Tibial nerve (tissue), 4 donors: ENCODE measurements around the gene GLT8D1. TPM values are rescaled to one million over a fixed set of nuclear protein-coding genes. Genes with fewer than 3 reads are reported as not detected.

Experiments
- DNase-seq, 2 donors: peaks; one replicate each; pipeline ENCODE4 v3.0.0-alpha.2; 2019; ENCODE audit warnings: low spot score in 2 of 2
- H3K27ac ChIP-seq, 4 donors: fragments of 200-600 bp; sonication (generic) in 3 of 4; one replicate each; pipeline ENCODE4 v1.5.1; 2017 to 2019; ENCODE audit warnings: mild to moderate bottlenecking in 1 of 4
- H3K27me3 ChIP-seq, 2 donors: fragments of 200-600 bp; sonication (generic) in 1 of 2; one replicate each; pipeline versions ENCODE4 v1.5.1 to v1.6.0; 2017 to 2019
- H3K36me3 ChIP-seq, 3 donors: fragments of 200-600 bp; sonication (generic); one replicate each; pipeline ENCODE4 v1.5.1; 2018 to 2019
- H3K4me1 ChIP-seq, 4 donors: fragments of 200-600 bp; sonication (generic) in 3 of 4; one replicate each; pipeline ENCODE4 v1.5.1; 2017 to 2019
- H3K4me3 ChIP-seq, 4 donors: fragments of 200-600 bp; sonication (generic) in 3 of 4; one replicate each; pipeline ENCODE4 v1.5.1; 2017 to 2019; ENCODE audit warnings: mild to moderate bottlenecking in 1 of 4, moderate library complexity in 1 of 4
- H3K9me3 ChIP-seq, 4 donors: fragments of 200-600 bp; sonication (generic) in 3 of 4; one replicate each; pipeline ENCODE4 v1.5.1; 2017 to 2019
- CTCF ChIP-seq, 5 experiments: fragments of 200-600 bp in 3 of 5; fragments of 450-650 bp in 2 of 5; sonication (generic) in 3 of 5; IDR thresholded peaks; one replicate each; pipeline ENCODE4 v1.5.1; 2016 to 2019; ENCODE audit warnings: antibody characterized with exemption in 5 of 5, mild to moderate bottlenecking in 3 of 5, moderate library complexity in 2 of 5
- EP300 ChIP-seq, 2 donors: sonication (generic); formaldehyde crosslinking; IDR thresholded peaks; one replicate each; pipeline ENCODE4 v1.6.1; 2017; ENCODE audit warnings: antibody characterized with exemption in 2 of 2, mild to moderate bottlenecking in 1 of 2
- POLR2A ChIP-seq, 2 donors: fragments of 450-650 bp; IDR thresholded peaks; one replicate each; pipeline ENCODE4 v1.6.1; 2017; ENCODE audit warnings: antibody characterized with exemption in 2 of 2, mild to moderate bottlenecking in 2 of 2, moderate library complexity in 2 of 2
- WGBS, 2 donors: methylation state at CpG; one replicate each; pipeline ENCODE4 v1.1.5; 2018; 5-methylcytosine and 5-hydroxymethylcytosine counted together
- total RNA-seq, 4 donors: library from RNA; depleted of rRNA; stranded (reverse); fragments of >200 nt; gene quantifications; one replicate each; pipeline ENCODE4 v1.1.0, GENCODE V29; 2016

The GLT8D1 gene
- total RNA-seq, 4 donors from 2014 or later = 44.7 to 109 (median 94.9) TPM

- no peaks in the 10 kb centered on the region for H3K9me3 ChIP-seq
- no peak for DNase-seq
- 60 to 83% methylated on average over 3 of the region's 3 CpGs for WGBS, 2 donors
- TF ChIP-seq CTCF (IDR thresholded peaks at IDR 0.05) (no peak), EP300 (IDR thresholded peaks at IDR 0.05) (no peak), POLR2A (IDR thresholded peaks at IDR 0.05) (no peak)
- H3K27ac ChIP-seq = no peak overlapping the region
- no peak overlapping the region for H3K4me3 ChIP-seq
- H3K36me3 ChIP-seq = peaks cover 4 to 97% (median 20%) of the 10 kb centered on the region in 3 donors
- no peaks in the 10 kb centered on the region for H3K4me1 ChIP-seq
- no peaks in the 10 kb centered on the region for H3K27me3 ChIP-seq
Measured at GRCh38 chr3:52660046-52660445, 45.5 kb downstream of the GLT8D1 start.

- Histone ChIP-seq H3K9me3 (no peaks in the 10 kb centered on the region), H3K4me3 (no peak overlapping the region), H3K4me1 (no peaks in the 10 kb centered on the region), H3K27ac (no peak overlapping the region), H3K27me3 (no peaks in the 10 kb centered on the region), H3K36me3 (peaks cover 0 to 98% (median 18%) of the 10 kb centered on the region in 3 donors)
- 90% methylated on average over 3 of the region's 3 CpGs for WGBS, 2 donors
- DNase-seq = no peak
- TF ChIP-seq CTCF (IDR thresholded peaks at IDR 0.05) (no peak), EP300 (IDR thresholded peaks at IDR 0.05) (no peak), POLR2A (IDR thresholded peaks at IDR 0.05) (no peak)
Measured at GRCh38 chr3:52655895-52656294, 49.7 kb downstream of the GLT8D1 start.

- Histone ChIP-seq H3K36me3 (peaks cover 0 to 98% (median 17%) of the 10 kb centered on the region in 3 donors), H3K27ac (no peak overlapping the region), H3K4me3 (no peak overlapping the region), H3K27me3 (no peaks in the 10 kb centered on the region), H3K9me3 (no peaks in the 10 kb centered on the region), H3K4me1 (no peaks in the 10 kb centered on the region)
- no peak for DNase-seq
- TF ChIP-seq EP300 (IDR thresholded peaks at IDR 0.05) (no peak), CTCF (IDR thresholded peaks at IDR 0.05) (no peak), POLR2A (IDR thresholded peaks at IDR 0.05) (no peak)
Measured at GRCh38 chr3:52651592-52651991, 54.0 kb downstream of the GLT8D1 start.

GRCh38 chr3:52650439-52650838 lies 55.2 kb downstream of the GLT8D1 start:
- WGBS, 2 donors = 93 to 97% methylated on average over 1 of the region's 1 CpG
- TF ChIP-seq POLR2A (IDR thresholded peaks at IDR 0.05) (no peak), CTCF (IDR thresholded peaks at IDR 0.05) (no peak), EP300 (IDR thresholded peaks at IDR 0.05) (no peak)
- DNase-seq = no peak
- Histone ChIP-seq H3K27me3 (no peaks in the 10 kb centered on the region), H3K4me3 (no peak overlapping the region), H3K4me1 (no peaks in the 10 kb centered on the region), H3K36me3 (peaks cover 0 to 96% (median 8%) of the 10 kb centered on the region in 3 donors), H3K9me3 (no peaks in the 10 kb centered on the region), H3K27ac (no peak overlapping the region)

GRCh38 chr3:52649461-52650210 lies 56.0 kb downstream of the GLT8D1 start:
- DNase-seq = no peak
- H3K4me3 ChIP-seq = no peak overlapping the region
- H3K4me1 ChIP-seq = no peaks in the 10 kb centered on the region
- H3K27ac ChIP-seq = peak overlapping the region in 1 of 4 donors; percentile 40
- TF ChIP-seq EP300 (IDR thresholded peaks at IDR 0.05) (no peak), CTCF (IDR thresholded peaks at IDR 0.05) (no peak), POLR2A (IDR thresholded peaks at IDR 0.05) (no peak)
- H3K27me3 ChIP-seq = no peaks in the 10 kb centered on the region
- no peaks in the 10 kb centered on the region for H3K9me3 ChIP-seq
- H3K36me3 ChIP-seq = peaks cover 0 to 96% (median 6%) of the 10 kb centered on the region in 3 donors
- 83 to 89% methylated on average over 5 of the region's 5 CpGs for WGBS, 2 donors
